Neural progenitor cell (in vitro differentiated cells): ENCODE data around the gene ANAPC5. TPM values are rescaled to one million over a fixed set of nuclear protein-coding genes. Genes with fewer than 3 reads are reported as not detected.

Experiments used
- DNase-seq: peaks from one replicate; pipeline ENCODE4 v3.0.0-alpha.2; 2016; ENCODE audit warnings: low spot score
- H2AFZ ChIP-seq: fragments of 200-600 bp; sonication (generic); replicated peaks from 2 replicates; pipeline ENCODE4 v1.6.1; 2016; ENCODE audit warnings: antibody characterized with exemption
- H3F3A ChIP-seq: fragments of 200-600 bp; sonication (generic); 2 replicates; pipeline ENCODE4 v1.6.1; 2016; ENCODE audit warnings: antibody characterized with exemption, low read depth
- H3K27ac ChIP-seq: fragments of 200-600 bp; sonication (generic); 2 replicates; pipeline ENCODE4 v1.5.1; 2016; ENCODE audit warnings: mild to moderate bottlenecking
- H3K27me3 ChIP-seq: fragments of 200-600 bp; sonication (generic); 2 replicates; pipeline ENCODE4 v1.6.1; 2016; ENCODE audit warnings: mild to moderate bottlenecking, moderate library complexity
- H3K36me3 ChIP-seq: fragments of 200-600 bp; sonication (generic); 2 replicates; pipeline ENCODE4 v1.5.1; 2016
- H3K4me1 ChIP-seq: fragments of 200-600 bp; sonication (generic); 2 replicates; pipeline ENCODE4 v1.6.1; 2016; ENCODE audit warnings: mixed run types
- H3K4me2 ChIP-seq: fragments of 200-600 bp; sonication (generic); 2 replicates; pipeline ENCODE4 v1.6.1; 2016
- H3K4me3 ChIP-seq: fragments of 200-600 bp; sonication (generic); 2 replicates; pipeline ENCODE4 v1.5.1; 2016
- H3K79me2 ChIP-seq: fragments of 200-600 bp; sonication (generic); 2 replicates; pipeline ENCODE4 v1.6.1; 2016; ENCODE audit warnings: low read depth
- H3K9ac ChIP-seq: fragments of 200-600 bp; sonication (generic); 2 replicates; pipeline ENCODE4 v1.6.1; 2016
- H3K9me3 ChIP-seq: fragments of 200-600 bp; sonication (generic); 2 replicates; pipeline ENCODE4 v1.5.1; 2016; ENCODE audit warnings: low read depth
- H4K20me1 ChIP-seq: fragments of 200-600 bp; sonication (generic); 2 replicates; pipeline ENCODE4 v1.6.1; 2016; ENCODE audit warnings: low read depth
- H3K27ac Mint-ChIP-seq: 3 replicates; pipeline ENCODE4 v1.8.0; 2021; ENCODE audit warnings: mixed read lengths
- H3K27me3 Mint-ChIP-seq: 2 replicates; pipeline ENCODE4 v1.8.0; 2022; ENCODE audit warnings: low read depth, mild to moderate bottlenecking, inconsistent platforms, moderate library complexity, mixed read lengths; ENCODE audit not compliant: insufficient read depth
- H3K36me3 Mint-ChIP-seq: 3 replicates; pipeline ENCODE4 v1.8.0; 2021; ENCODE audit warnings: mixed read lengths
- H3K4me1 Mint-ChIP-seq: 3 replicates; pipeline ENCODE4 v1.8.0; 2021; ENCODE audit warnings: mixed read lengths
- H3K4me3 Mint-ChIP-seq: 3 replicates; pipeline ENCODE4 v1.8.0; 2021; ENCODE audit warnings: mild to moderate bottlenecking, moderate library complexity, mixed read lengths
- H3K9me3 Mint-ChIP-seq: 3 replicates; pipeline ENCODE4 v1.8.0; 2020; ENCODE audit warnings: mixed read lengths
- EZH2 ChIP-seq: fragments of 200-600 bp; sonication (generic); IDR thresholded peaks from 2 replicates; pipeline ENCODE4 v1.6.1; 2017; ENCODE audit warnings: antibody characterized with exemption, mild to moderate bottlenecking, moderate library complexity
- EZH2phosphoT487 ChIP-seq: fragments of 200-600 bp; sonication (generic); IDR thresholded peaks from 2 replicates; pipeline ENCODE4 v1.6.1; 2017; ENCODE audit warnings: antibody characterized with exemption
- total RNA-seq: library from RNA; depleted of rRNA; stranded (reverse); fragments of >200 nt; gene quantifications from 2 replicates; pipeline ENCODE4 v1.2.3, GENCODE V29; 2015; ENCODE audit warnings: low replicate concordance
- TF ChIP-seq, protein P1 (sequence below): fragments of 200-600 bp; sonication (generic); IDR thresholded peaks from 2 replicates; pipeline ENCODE4 v1.5.1; 2017; ENCODE audit warnings: antibody characterized with exemption, mild to moderate bottlenecking

The ANAPC5 gene
- total RNA-seq, 1 donor from 2014 or later, result 190 TPM

DNA sequence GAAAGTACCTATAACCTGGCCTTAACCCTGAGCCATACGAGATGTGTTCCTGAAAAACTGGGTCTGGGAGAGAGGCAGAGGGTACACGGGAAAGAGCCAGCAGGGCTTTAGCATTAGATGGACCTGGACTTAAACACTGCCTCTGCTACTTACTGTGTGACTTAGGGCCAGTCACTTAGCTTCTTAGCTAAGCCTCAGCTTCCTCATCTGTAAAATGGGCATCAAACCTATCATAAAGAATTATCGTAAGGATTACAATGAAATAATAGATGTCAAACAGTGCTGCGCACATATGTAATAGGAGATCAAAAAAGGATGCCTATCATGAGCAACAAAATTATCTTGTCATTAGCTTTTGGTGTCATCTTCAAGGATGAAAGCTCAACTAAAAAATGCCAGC is 23.6 kb downstream of the ANAPC5 start:
- no peaks in the 10 kb centered on the region for H3K9me3 ChIP-seq
- Mint-ChIP-seq H3K36me3 (peaks cover 15% of the 10 kb centered on the region), H3K4me3 (no peak overlapping the region), H3K27ac (no peak overlapping the region), H3K4me1 (no peaks in the 10 kb centered on the region), H3K27me3 (no peaks in the 10 kb centered on the region), H3K9me3 (no peaks in the 10 kb centered on the region)
- no peak overlapping the region for H3K9ac ChIP-seq
- H3K27ac ChIP-seq, result no peak overlapping the region
- no peaks in the 10 kb centered on the region for H3F3A ChIP-seq
- no peak for DNase-seq
- no peak overlapping the region for H2AFZ ChIP-seq
- H3K27me3 ChIP-seq, result no peaks in the 10 kb centered on the region
- no peak overlapping the region for H3K4me2 ChIP-seq
- no peak for TF ChIP-seq EZH2
- TF ChIP-seq EZH2phosphoT487, result no peak
- TF ChIP-seq, protein P1, sequence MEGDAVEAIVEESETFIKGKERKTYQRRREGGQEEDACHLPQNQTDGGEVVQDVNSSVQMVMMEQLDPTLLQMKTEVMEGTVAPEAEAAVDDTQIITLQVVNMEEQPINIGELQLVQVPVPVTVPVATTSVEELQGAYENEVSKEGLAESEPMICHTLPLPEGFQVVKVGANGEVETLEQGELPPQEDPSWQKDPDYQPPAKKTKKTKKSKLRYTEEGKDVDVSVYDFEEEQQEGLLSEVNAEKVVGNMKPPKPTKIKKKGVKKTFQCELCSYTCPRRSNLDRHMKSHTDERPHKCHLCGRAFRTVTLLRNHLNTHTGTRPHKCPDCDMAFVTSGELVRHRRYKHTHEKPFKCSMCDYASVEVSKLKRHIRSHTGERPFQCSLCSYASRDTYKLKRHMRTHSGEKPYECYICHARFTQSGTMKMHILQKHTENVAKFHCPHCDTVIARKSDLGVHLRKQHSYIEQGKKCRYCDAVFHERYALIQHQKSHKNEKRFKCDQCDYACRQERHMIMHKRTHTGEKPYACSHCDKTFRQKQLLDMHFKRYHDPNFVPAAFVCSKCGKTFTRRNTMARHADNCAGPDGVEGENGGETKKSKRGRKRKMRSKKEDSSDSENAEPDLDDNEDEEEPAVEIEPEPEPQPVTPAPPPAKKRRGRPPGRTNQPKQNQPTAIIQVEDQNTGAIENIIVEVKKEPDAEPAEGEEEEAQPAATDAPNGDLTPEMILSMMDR, result no peak
- no peaks in the 10 kb centered on the region for H3K4me1 ChIP-seq
- no peaks in the 10 kb centered on the region for H3K79me2 ChIP-seq
- H4K20me1 ChIP-seq, result no peaks in the 10 kb centered on the region
- peaks cover 9% of the 10 kb centered on the region for H3K36me3 ChIP-seq
- H3K4me3 ChIP-seq, result no peak overlapping the region

DNA sequence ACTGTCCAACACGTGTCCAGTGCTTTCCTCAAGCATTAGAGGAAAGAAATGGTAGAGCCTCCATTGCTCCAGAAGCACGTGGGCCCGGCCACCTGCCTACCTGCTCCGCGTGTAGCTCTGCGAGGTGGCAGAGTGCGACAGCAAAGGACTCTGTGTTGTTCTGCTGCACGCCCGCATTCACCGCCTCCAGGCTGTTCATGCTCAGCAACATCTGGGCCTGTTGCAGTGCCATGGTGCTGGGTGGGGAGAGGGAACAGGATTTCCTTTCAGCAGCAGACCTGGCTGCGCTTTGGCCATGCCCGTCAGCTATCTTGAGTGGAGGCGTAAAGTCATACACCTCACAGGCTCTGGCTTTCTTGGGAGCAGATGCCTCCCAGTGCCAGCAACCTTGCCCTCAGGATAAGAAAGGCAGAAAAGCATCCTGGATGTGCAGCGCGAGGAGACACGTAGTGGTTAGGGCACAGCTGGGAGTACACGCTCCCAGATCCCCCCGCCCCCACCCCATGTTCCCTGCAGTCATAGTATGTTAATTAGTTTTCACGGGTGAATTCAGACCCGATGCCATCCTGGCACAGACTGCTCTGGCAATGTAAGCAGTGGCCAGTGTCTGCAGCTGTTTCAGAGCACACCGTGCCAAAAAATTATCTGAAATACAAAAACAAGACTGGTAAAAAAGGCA is 25.1 kb downstream of the ANAPC5 start:
- H3K9ac ChIP-seq, result no peak overlapping the region
- H3K4me2 ChIP-seq, result no peak overlapping the region
- H2AFZ ChIP-seq, result no peak overlapping the region
- H3K27ac Mint-ChIP-seq, result no peak overlapping the region
- no peaks in the 10 kb centered on the region for H3K4me1 ChIP-seq
- TF ChIP-seq EZH2, result no peak
- TF ChIP-seq, protein P1, result no peak
- no peak for TF ChIP-seq EZH2phosphoT487
- H3K27me3 Mint-ChIP-seq, result no peaks in the 10 kb centered on the region
- no peaks in the 10 kb centered on the region for H3K9me3 Mint-ChIP-seq
- H3K4me3 ChIP-seq, result no peak overlapping the region
- H3K27me3 ChIP-seq, result no peaks in the 10 kb centered on the region
- H3K27ac ChIP-seq, result no peak overlapping the region
- H3K79me2 ChIP-seq, result no peaks in the 10 kb centered on the region
- no peaks in the 10 kb centered on the region for H4K20me1 ChIP-seq
- no peaks in the 10 kb centered on the region for H3F3A ChIP-seq
- no peaks in the 10 kb centered on the region for H3K4me1 Mint-ChIP-seq
- peaks cover 2% of the 10 kb centered on the region for H3K36me3 ChIP-seq
- no peak overlapping the region for H3K4me3 Mint-ChIP-seq
- no peak for DNase-seq
- H3K9me3 ChIP-seq, result no peaks in the 10 kb centered on the region
- H3K36me3 Mint-ChIP-seq, result peaks cover 17% of the 10 kb centered on the region

DNA sequence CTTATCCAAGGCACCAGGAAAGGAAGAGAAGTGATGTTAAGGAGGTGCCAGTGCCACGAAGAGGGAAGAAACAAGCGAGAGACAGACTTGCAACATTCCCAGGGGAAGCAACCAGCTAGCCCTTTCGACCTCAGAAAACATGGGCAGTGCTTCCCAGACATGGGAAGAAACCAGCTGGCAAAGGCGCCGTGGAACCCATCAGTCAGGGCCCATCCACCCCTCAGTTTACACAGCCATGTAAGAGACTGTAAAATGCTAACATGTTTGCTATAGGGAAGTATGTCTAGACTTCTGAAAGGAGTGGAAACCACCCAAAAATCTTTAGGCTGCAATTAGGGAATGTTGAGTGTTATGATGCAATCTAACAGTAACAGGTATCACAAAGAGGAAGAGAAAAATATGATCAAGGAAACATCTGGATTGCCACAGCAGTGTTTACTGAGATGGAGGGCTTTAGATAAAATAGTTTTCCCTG is 26.3 kb downstream of the ANAPC5 start:
- Histone ChIP-seq H3K9me3 (no peaks in the 10 kb centered on the region), H3F3A (no peaks in the 10 kb centered on the region), H2AFZ (no peak overlapping the region), H4K20me1 (no peaks in the 10 kb centered on the region), H3K9ac (no peak overlapping the region), H3K27me3 (no peaks in the 10 kb centered on the region), H3K4me3 (no peak overlapping the region), H3K4me2 (no peak overlapping the region), H3K36me3 (no peaks in the 10 kb centered on the region), H3K79me2 (no peaks in the 10 kb centered on the region), H3K4me1 (no peaks in the 10 kb centered on the region), H3K27ac (no peak overlapping the region)
- no peaks in the 10 kb centered on the region for H3K27me3 Mint-ChIP-seq
- no peak for TF ChIP-seq EZH2phosphoT487
- TF ChIP-seq, protein P1, result no peak
- TF ChIP-seq EZH2, result no peak
- peaks cover 17% of the 10 kb centered on the region for H3K36me3 Mint-ChIP-seq
- H3K4me1 Mint-ChIP-seq, result no peaks in the 10 kb centered on the region
- no peak overlapping the region for H3K4me3 Mint-ChIP-seq
- no peak for DNase-seq
- H3K27ac Mint-ChIP-seq, result no peak overlapping the region
- no peaks in the 10 kb centered on the region for H3K9me3 Mint-ChIP-seq
